Measurements from ENCODE around the gene OTOR. TPM values are rescaled to one million over a fixed set of nuclear protein-coding genes. Genes with fewer than 3 reads are reported as not detected.
A peak's percentile ranks its signal among the peaks of the same experiment; 100 is the strongest.

Gene OTOR
- total RNA-seq, 1 experiment from 2014 or later: not detected

DNA sequence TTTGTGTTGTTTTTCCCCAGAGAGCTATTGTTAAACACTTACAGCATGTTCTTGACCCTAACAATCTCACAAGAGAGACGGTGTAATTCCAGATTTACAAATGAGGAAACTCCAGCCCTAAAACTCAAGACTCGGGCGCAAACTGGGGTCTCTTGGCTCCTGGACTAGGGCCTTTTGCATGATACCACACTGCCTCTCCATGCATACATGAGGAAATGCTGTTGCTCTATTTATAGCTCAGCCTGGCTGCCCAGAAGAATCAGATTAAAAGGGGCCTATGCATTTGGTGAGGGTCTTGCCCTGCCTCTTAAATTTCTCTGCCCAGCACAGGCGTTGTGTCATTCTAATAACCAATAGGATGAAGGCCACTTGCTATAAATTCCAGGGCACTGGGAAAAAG is 48.9 kb upstream of the OTOR start:
- Mint-ChIP-seq H3K4me3 (no peak overlapping the region), H3K4me1 (no peaks in the 10 kb centered on the region), H3K27me3 (ENCODE audit: low read depth) (peaks cover 3% of the 10 kb centered on the region), H3K27ac (no peak overlapping the region), H3K36me3 (ENCODE audit: insufficient read depth in 1 of 3, low read depth in 3 of 3) (no peaks in the 10 kb centered on the region), H3K9me3 (no peaks in the 10 kb centered on the region)
- H3K27me3 ChIP-seq (ENCODE audit: insufficient read depth, low read length): no peaks in the 10 kb centered on the region
- no peak overlapping the region for H2BK5ac ChIP-seq (ENCODE audit: insufficient read length, low read length)
- H3T11ph ChIP-seq (ENCODE audit: low read length): no peak overlapping the region
- H3K4ac ChIP-seq (ENCODE audit: low read depth, low read length): no peak overlapping the region
- H3K4me2 ChIP-seq (ENCODE audit: insufficient read depth, insufficient read length, low read length): no peak overlapping the region
- H4K8ac ChIP-seq (replicated peaks; ENCODE audit: insufficient read length, low read depth, low read length): no peak overlapping the region
- H3K23ac ChIP-seq (ENCODE audit: insufficient read length, low read depth, low read length): no peak overlapping the region
- H2BK20ac ChIP-seq (ENCODE audit: low read depth, low read length, poor library complexity, severe bottlenecking): no peak overlapping the region
- no peak overlapping the region for H2BK120ac ChIP-seq (ENCODE audit: low read depth, low read length, poor library complexity, severe bottlenecking)
- H4K91ac ChIP-seq (ENCODE audit: insufficient read length, low read depth, low read length): no peak overlapping the region
- no peaks in the 10 kb centered on the region for H3K23me2 ChIP-seq (ENCODE audit: insufficient read length, low read depth, low read length, poor library complexity, severe bottlenecking)
- H2AFZ ChIP-seq (ENCODE audit: low read length): no peak overlapping the region
- no peaks in the 10 kb centered on the region for H3K4me1 ChIP-seq (ENCODE audit: insufficient read depth, low read length)
- H2AK5ac ChIP-seq (ENCODE audit: insufficient read length, low read length): no peak overlapping the region
- H4K5ac ChIP-seq (ENCODE audit: insufficient read length, low read depth, low read length): no peak overlapping the region
- no peak overlapping the region for H2BK15ac ChIP-seq (ENCODE audit: low read depth, low read length)
- H3K9ac ChIP-seq (ENCODE audit: extremely low read depth, insufficient read length, low read length): no peak overlapping the region
- no peak overlapping the region for H2BK12ac ChIP-seq (ENCODE audit: insufficient read length, low read depth, low read length)
- TF ChIP-seq, protein P1, sequence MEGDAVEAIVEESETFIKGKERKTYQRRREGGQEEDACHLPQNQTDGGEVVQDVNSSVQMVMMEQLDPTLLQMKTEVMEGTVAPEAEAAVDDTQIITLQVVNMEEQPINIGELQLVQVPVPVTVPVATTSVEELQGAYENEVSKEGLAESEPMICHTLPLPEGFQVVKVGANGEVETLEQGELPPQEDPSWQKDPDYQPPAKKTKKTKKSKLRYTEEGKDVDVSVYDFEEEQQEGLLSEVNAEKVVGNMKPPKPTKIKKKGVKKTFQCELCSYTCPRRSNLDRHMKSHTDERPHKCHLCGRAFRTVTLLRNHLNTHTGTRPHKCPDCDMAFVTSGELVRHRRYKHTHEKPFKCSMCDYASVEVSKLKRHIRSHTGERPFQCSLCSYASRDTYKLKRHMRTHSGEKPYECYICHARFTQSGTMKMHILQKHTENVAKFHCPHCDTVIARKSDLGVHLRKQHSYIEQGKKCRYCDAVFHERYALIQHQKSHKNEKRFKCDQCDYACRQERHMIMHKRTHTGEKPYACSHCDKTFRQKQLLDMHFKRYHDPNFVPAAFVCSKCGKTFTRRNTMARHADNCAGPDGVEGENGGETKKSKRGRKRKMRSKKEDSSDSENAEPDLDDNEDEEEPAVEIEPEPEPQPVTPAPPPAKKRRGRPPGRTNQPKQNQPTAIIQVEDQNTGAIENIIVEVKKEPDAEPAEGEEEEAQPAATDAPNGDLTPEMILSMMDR (conservative IDR thresholded peaks at IDR 0.05): peak; percentile 23; the same call in 1 of the 3 replicates
- no peaks in the 10 kb centered on the region for H4K20me1 ChIP-seq (ENCODE audit: control insufficient read depth, insufficient read depth, insufficient read length)
- WGBS (ENCODE audit: extremely low coverage, insufficient read length, low lambda C conversion rate): no CpG with 5 or more reads among the region's 4 CpGs
- H3K56ac ChIP-seq (ENCODE audit: insufficient read length, low read depth, low read length): no peak overlapping the region
- H3K14ac ChIP-seq (ENCODE audit: insufficient read depth, low read length): no peak overlapping the region
- H3K79me1 ChIP-seq (ENCODE audit: insufficient read depth, low read depth, low read length, poor library complexity, severe bottlenecking): no peaks in the 10 kb centered on the region
- DNase-seq: no peak
- H3K79me2 ChIP-seq (ENCODE audit: insufficient read depth, low read length): no peaks in the 10 kb centered on the region
- no peaks in the 10 kb centered on the region for H3K9me3 ChIP-seq (ENCODE audit: control insufficient read depth, low read depth, low read length)
- H3K27ac ChIP-seq (ENCODE audit: insufficient read length, low read depth, low read length): no peak overlapping the region
- H3K18ac ChIP-seq (ENCODE audit: insufficient read length, low read depth, low read length): no peak overlapping the region

Measured in H9 (cell line).